ENCODE results near the gene FBXO38.

The FBXO38 gene

DNA sequence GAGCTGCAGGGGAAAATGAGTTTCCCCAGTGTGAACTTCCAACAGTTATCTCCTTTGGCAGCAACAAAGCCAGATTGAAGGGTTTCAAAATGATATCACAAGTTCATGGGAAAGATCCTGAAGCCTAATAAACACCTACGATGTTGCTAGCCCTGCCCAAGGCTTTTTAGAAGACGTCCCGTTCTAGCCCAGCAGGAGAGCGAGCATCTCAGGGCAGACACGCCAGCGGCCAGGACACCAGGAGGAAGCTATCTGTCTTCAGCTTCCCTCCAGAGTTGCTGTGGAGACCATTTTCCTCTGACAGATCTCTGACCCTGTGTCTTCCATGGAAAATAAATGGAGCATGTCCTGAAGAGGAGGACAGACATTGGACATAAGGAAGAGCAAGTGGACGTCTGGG lies 98.4 kb downstream of the FBXO38 start:
- peak; percentile 57 for DNase-seq

DNA sequence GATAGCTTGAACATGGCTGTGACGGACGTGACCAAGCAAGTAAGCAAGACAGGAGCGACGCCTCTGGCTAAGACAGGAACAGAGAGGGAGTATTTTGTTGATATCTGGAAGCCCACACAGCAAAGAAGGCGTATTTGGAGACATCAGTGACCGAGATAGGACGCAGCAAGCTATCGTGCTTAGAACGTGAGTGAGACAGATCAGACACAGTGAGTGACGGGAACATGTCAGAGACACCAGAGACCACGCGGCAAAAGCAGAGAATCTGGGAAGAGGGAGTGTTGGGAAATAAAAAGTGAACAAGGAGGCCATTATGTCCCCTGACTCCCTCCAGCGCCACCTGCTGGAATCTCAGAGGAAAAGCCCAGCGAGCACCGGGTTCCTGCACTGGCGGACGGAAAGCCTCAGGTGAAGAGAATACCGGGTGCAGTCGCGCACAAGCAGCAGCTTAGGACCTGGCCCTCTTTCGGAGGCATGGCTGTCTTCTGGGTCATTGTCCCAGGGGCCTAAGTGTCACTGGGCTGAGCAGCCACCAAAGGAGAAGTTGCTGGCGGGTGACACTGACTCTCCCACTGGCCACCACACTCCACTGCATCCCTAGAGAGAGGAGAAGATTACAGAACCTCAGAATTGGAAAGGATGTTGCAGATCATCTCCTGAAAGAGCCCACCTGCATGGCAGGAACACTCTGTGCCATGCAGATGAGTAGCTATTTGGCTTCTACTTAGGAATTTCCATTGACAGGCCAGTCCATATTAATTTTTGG lies 99.1 kb downstream of the FBXO38 start:
- DNase-seq, result peak; percentile 86

DNA sequence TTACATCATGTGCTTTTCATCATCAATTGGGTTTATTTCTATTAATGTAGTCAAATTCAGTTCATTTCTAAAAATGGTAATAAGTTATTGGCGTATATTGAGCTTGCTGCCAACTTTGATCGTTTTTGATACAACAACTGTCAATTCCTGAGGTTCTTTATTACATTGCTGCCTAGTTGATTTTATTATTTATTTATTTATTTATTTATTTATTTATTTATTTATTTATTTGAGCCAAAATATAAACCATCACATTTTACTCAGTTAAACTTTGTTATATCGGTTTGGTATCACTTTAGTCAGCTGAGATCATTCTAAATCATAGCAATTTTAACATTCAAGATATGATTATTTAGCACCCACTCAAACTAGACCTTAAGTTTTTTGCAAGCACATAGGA lies 100.0 kb downstream of the FBXO38 start:
- DNase-seq, result no peak

GRCh38 chr5:148484651-148485050 lies 100.9 kb downstream of the FBXO38 start:
- no peak for DNase-seq

DNA sequence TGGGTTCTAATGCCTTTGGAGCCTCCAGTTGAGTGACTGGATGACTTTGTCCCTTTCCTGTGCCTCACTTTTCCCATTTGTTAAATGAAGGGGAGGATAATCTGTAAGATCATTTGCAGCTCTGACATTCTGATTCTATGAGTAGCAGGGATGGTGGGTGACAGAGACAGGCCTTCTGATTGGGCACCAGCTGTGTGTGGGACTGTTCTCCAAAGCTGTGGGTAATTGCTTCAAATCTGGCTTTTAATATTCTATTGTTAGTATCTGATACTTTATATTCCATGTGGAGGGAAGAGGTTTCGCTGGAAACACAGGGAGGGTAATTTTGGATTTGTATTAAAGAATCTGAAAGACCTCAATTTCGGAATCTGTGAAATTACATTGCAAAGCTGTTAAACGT lies 102.7 kb downstream of the FBXO38 start:
- no peak for DNase-seq

GRCh38 chr5:148488757-148489156 lies 105.0 kb downstream of the FBXO38 start:
- DNase-seq, result no peak

- no peak for DNase-seq
Observed at GRCh38 chr5:148491015-148491792, 107.4 kb downstream of the FBXO38 start.

DNA sequence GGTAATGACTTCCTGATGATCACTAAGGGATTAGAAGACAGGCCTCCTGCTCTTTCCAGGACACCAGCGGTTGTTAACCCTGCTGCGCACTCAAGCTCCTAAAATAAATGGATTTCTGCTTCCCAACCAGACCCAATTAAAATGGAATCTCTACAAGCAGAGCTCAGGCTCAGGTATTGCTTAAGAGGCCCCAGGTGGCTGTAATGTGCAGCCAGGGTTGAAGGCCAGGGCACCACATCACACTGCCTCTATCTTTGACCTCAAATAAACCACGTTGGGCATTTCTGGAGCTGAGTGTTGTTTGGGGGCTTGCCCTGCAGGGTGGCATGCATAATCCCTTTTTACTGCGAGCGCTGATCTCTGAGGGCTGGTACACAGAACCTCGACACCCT lies 108.0 kb downstream of the FBXO38 start:
- DNase-seq, result no peak

DNA sequence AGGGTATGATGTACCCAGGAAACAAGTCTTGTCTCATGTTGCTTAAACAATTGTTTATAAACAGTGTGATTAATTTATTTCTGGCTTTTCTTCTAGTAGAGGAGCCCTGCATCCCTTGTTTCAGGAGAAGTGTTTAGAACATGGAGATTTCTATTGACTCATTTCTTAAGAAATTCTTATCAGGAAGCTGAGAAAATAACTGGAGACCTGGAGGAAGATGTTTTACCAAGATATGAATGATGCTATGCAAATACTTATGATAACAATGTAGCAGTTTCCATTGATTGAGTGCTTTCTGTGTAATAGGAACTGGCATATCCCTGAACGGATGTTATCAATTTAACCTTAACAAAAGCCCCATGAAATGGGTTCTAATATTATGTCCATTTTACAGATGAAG lies 108.6 kb downstream of the FBXO38 start:
- no peak for DNase-seq

Measured in DMS53 (cell line).